SK-N-SH (cell line): Measurements from ENCODE around the gene DACH1.

ENCODE experiments used
- TF ChIP-seq, protein P1 (sequence below): fragments of 200-600 bp; sonication (generic); IDR thresholded peaks from 2 replicates; pipeline ENCODE4 v1.6.1; 2017; ENCODE audit warnings: antibody characterized with exemption, mild to moderate bottlenecking, moderate library complexity
- TF ChIP-seq, protein P2 (sequence below): IDR thresholded peaks from 2 replicates; pipeline ENCODE4; 2012

DNA sequence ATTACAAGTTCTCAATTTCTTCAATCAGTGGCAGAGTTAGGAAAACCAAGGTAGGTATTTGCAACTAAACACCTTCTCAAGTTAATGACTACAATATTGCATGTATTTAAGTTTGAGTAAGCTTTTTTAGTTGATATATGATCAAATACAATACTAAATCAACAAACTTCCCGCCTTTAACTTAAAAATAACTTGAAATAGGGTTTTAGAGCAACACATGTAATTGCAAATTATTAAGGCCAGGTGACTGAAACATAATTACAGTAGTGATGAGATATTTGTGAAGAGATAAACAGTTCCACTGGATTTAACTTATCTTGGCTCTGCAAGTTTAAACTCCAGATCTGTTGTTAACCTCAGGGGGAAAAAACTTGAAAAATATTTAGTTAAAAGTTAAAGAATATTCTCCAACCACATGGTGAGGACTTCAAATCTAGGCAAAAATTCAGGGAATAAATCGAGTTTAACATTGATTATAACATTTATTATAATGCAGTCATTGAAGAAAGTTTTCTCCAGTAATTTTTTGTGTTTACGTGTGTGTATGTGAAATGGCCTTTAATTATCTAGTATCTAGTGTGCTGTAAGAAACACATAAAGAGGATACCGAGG is 3.6 kb downstream of the DACH1 start:
- TF ChIP-seq, protein P1, sequence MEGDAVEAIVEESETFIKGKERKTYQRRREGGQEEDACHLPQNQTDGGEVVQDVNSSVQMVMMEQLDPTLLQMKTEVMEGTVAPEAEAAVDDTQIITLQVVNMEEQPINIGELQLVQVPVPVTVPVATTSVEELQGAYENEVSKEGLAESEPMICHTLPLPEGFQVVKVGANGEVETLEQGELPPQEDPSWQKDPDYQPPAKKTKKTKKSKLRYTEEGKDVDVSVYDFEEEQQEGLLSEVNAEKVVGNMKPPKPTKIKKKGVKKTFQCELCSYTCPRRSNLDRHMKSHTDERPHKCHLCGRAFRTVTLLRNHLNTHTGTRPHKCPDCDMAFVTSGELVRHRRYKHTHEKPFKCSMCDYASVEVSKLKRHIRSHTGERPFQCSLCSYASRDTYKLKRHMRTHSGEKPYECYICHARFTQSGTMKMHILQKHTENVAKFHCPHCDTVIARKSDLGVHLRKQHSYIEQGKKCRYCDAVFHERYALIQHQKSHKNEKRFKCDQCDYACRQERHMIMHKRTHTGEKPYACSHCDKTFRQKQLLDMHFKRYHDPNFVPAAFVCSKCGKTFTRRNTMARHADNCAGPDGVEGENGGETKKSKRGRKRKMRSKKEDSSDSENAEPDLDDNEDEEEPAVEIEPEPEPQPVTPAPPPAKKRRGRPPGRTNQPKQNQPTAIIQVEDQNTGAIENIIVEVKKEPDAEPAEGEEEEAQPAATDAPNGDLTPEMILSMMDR: no peak
- TF ChIP-seq, protein P2, sequence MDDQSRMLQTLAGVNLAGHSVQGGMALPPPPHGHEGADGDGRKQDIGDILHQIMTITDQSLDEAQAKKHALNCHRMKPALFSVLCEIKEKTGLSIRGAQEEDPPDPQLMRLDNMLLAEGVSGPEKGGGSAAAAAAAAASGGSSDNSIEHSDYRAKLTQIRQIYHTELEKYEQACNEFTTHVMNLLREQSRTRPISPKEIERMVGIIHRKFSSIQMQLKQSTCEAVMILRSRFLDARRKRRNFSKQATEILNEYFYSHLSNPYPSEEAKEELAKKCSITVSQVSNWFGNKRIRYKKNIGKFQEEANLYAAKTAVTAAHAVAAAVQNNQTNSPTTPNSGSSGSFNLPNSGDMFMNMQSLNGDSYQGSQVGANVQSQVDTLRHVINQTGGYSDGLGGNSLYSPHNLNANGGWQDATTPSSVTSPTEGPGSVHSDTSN: no peak
